Osteoblast (primary cell): ENCODE results near the gene CD101. TPM values are rescaled to one million over a fixed set of nuclear protein-coding genes. Genes with fewer than 3 reads are reported as not detected.
A peak's percentile ranks its signal among the peaks of the same experiment; 100 is the strongest.

ENCODE experiments used
- DNase-seq: peaks from one replicate; pipeline ENCODE4 v3.0.0; 2011; ENCODE audit warnings: low spot score, mixed read lengths; ENCODE audit not compliant: insufficient read length; ENCODE audit errors: missing footprints
- H2AFZ ChIP-seq: 2 replicates; pipeline ENCODE4 v1.6.0; 2011; ENCODE audit warnings: mild to moderate bottlenecking, low read length
- H3K27ac ChIP-seq: 2 replicates; pipeline ENCODE4 v1.5.1; 2011; ENCODE audit warnings: mild to moderate bottlenecking, low read depth, low read length, moderate library complexity
- H3K27me3 ChIP-seq: 2 replicates; pipeline ENCODE4 v1.6.0; 2012; ENCODE audit warnings: mild to moderate bottlenecking, control low read depth, inconsistent platforms, low read length, moderate library complexity; ENCODE audit not compliant: insufficient read depth
- H3K36me3 ChIP-seq: 2 replicates; pipeline ENCODE4 v1.5.1; 2011; ENCODE audit warnings: mild to moderate bottlenecking, low read length, control low read depth, moderate library complexity; ENCODE audit not compliant: insufficient read depth
- H3K4me1 ChIP-seq: 2 replicates; pipeline ENCODE4 v1.5.1; 2011; ENCODE audit warnings: mild to moderate bottlenecking, low read length, control low read depth, moderate library complexity; ENCODE audit not compliant: insufficient read depth
- H3K4me2 ChIP-seq: 2 replicates; pipeline ENCODE4 v1.6.0; 2011; ENCODE audit warnings: mild to moderate bottlenecking, low read length; ENCODE audit not compliant: insufficient read depth
- H3K4me3 ChIP-seq: fragments of 200-600 bp; sonication (generic); 3 replicates; pipeline ENCODE4 v1.5.1; 2012; ENCODE audit warnings: mild to moderate bottlenecking, low read length, inconsistent platforms; ENCODE audit not compliant: insufficient read depth
- H3K79me2 ChIP-seq: 2 replicates; pipeline ENCODE4 v1.6.0; 2012; ENCODE audit warnings: mild to moderate bottlenecking, low read length, control low read depth, inconsistent platforms; ENCODE audit not compliant: insufficient read depth
- H3K9me3 ChIP-seq: 2 replicates; pipeline ENCODE4 v1.5.1; 2011; ENCODE audit warnings: low read depth, low read length, control low read depth
- H4K20me1 ChIP-seq: 2 replicates; pipeline ENCODE4 v1.6.0; 2012; ENCODE audit warnings: mild to moderate bottlenecking, low read length, control low read depth; ENCODE audit not compliant: insufficient read depth
- CTCF ChIP-seq: IDR thresholded peaks from 2 replicates; pipeline ENCODE4 v1.5.1; 2011; ENCODE audit warnings: mild to moderate bottlenecking, low read depth, low read length, moderate library complexity; ENCODE audit errors: extremely low read depth
- total RNA-seq: library from RNA; depleted of rRNA; stranded (reverse); fragments of >200 nt; gene quantifications from 2 replicates; pipeline ENCODE4 v1.2.3, GENCODE V29; 2012

Gene CD101
- total RNA-seq, 1 donor: under 0.01 TPM

- Histone ChIP-seq H3K27me3 (no peaks in the 10 kb centered on the region), H3K4me2 (peak within 1 kb of the TSS; percentile 82), H3K4me1 (peaks cover 21% of the 10 kb centered on the region), H3K4me3 (peak within 1 kb of the TSS; percentile 86), H2AFZ (peak within 1 kb of the TSS; percentile 99), H3K9me3 (no peaks in the 10 kb centered on the region), H3K27ac (peak within 1 kb of the TSS; percentile 57), H4K20me1 (no peaks in the 10 kb centered on the region), H3K79me2 (no peaks in the 10 kb centered on the region), H3K36me3 (no peaks in the 10 kb centered on the region)
- peak; percentile 98 for DNase-seq
- no peak for TF ChIP-seq CTCF
These were observed 58.3 kb downstream of the CD101 start, which contains the start of gene TTF2 for GRCh38 chr1:117059678-117060440. TSS of gene TTF2 (plus strand) at chr1:117060326. CDS start at chr1:117060347, 21 bp downstream.

GRCh38 chr1:117060441-117061317 lies 59.1 kb downstream of the CD101 start:
- Histone ChIP-seq H3K27me3 (no peaks in the 10 kb centered on the region), H3K4me1 (peaks cover 21% of the 10 kb centered on the region), H3K36me3 (no peaks in the 10 kb centered on the region), H3K79me2 (no peaks in the 10 kb centered on the region), H4K20me1 (no peaks in the 10 kb centered on the region), H3K4me3 (peak overlapping the region; percentile 86), H3K27ac (peak overlapping the region; percentile 57), H2AFZ (peak overlapping the region; percentile 99), H3K9me3 (no peaks in the 10 kb centered on the region), H3K4me2 (peak overlapping the region; percentile 82)
- DNase-seq: peak; percentile 92
- no peak for TF ChIP-seq CTCF

- H3K4me2 ChIP-seq: peak overlapping the region; percentile 17
- no peak for TF ChIP-seq CTCF
- no peaks in the 10 kb centered on the region for H3K27me3 ChIP-seq
These were observed 60.4 kb downstream of the CD101 start for GRCh38 chr1:117061986-117062415.

GRCh38 chr1:117066367-117066766 lies 64.8 kb downstream of the CD101 start:
- TF ChIP-seq CTCF: no peak
- no peaks in the 10 kb centered on the region for H3K36me3 ChIP-seq
- H3K4me3 ChIP-seq: no peak overlapping the region
- peaks cover 7% of the 10 kb centered on the region for H3K4me1 ChIP-seq
- H3K27ac ChIP-seq: no peak overlapping the region
- DNase-seq: no peak
- no peaks in the 10 kb centered on the region for H3K9me3 ChIP-seq
- H4K20me1 ChIP-seq: no peaks in the 10 kb centered on the region
- no peak overlapping the region for H3K4me2 ChIP-seq
- no peaks in the 10 kb centered on the region for H3K27me3 ChIP-seq
- H2AFZ ChIP-seq: no peak overlapping the region
- H3K79me2 ChIP-seq: no peaks in the 10 kb centered on the region

More at GRCh38 chr1:117061986-117062415, 60.4 kb downstream of the CD101 start:
- H3K4me3 ChIP-seq: no peak overlapping the region
- peak; percentile 85 for DNase-seq
- no peaks in the 10 kb centered on the region for H3K36me3 ChIP-seq
- H3K9me3 ChIP-seq: no peaks in the 10 kb centered on the region
- H3K79me2 ChIP-seq: no peaks in the 10 kb centered on the region
- peaks cover 21% of the 10 kb centered on the region for H3K4me1 ChIP-seq
- H4K20me1 ChIP-seq: no peaks in the 10 kb centered on the region
- no peak overlapping the region for H2AFZ ChIP-seq
- H3K27ac ChIP-seq: peak overlapping the region; percentile 57
